Neuronal stem cell (in vitro differentiated cells): Measurements from ENCODE around the gene GPR35.
"Not testable (repeated sequence)": the region's sequence is repeated elsewhere in the genome, so short reads cannot be mapped to it uniquely, and the experiment has no call there.

Experiments
- DNase-seq: peaks from one replicate; pipeline ENCODE4 v3.0.0-alpha.2; 2013; ENCODE audit warnings: low spot score
- H2AFZ ChIP-seq: one replicate; pipeline ENCODE4 v1.6.1; 2013; ENCODE audit warnings: mild to moderate bottlenecking, low read length, inconsistent platforms
- H2AK5ac ChIP-seq: 2 replicates; pipeline ENCODE4 v1.6.1; 2013; ENCODE audit warnings: low read depth, mild to moderate bottlenecking, inconsistent platforms, low read length, moderate library complexity, mixed read lengths
- H2BK120ac ChIP-seq: 2 replicates; pipeline ENCODE4 v1.6.1; 2013; ENCODE audit warnings: low read depth, mild to moderate bottlenecking, inconsistent platforms, low read length, moderate library complexity, mixed read lengths
- H2BK12ac ChIP-seq: one replicate; pipeline ENCODE4 v1.6.1; 2013; ENCODE audit warnings: low read length, inconsistent platforms
- H2BK15ac ChIP-seq: 2 replicates; pipeline ENCODE4 v1.6.1; 2013; ENCODE audit warnings: mild to moderate bottlenecking, low read length, inconsistent platforms, mixed read lengths
- H2BK5ac ChIP-seq: one replicate; pipeline ENCODE4 v1.6.1; 2013; ENCODE audit warnings: inconsistent platforms, mild to moderate bottlenecking, low read length, moderate library complexity
- H3K14ac ChIP-seq: one replicate; pipeline ENCODE4 v1.6.1; 2013; ENCODE audit warnings: low read length, inconsistent platforms
- H3K18ac ChIP-seq: 2 replicates; pipeline ENCODE4 v1.6.1; 2013; ENCODE audit warnings: low read length, inconsistent platforms
- H3K23ac ChIP-seq: 2 replicates; pipeline ENCODE4 v1.6.1; 2013; ENCODE audit warnings: low read depth, mild to moderate bottlenecking, mixed read lengths, low read length, inconsistent platforms; ENCODE audit not compliant: poor library complexity
- H3K27ac ChIP-seq: replicated peaks from 3 replicates; pipeline ENCODE4 v1.5.1; 2013; ENCODE audit warnings: low read length, inconsistent platforms
- H3K27me3 ChIP-seq, 3 experiments: 2 replicates each; pipeline ENCODE4 v1.6.1; 2013; ENCODE audit warnings: low read length in 3 of 3, mild to moderate bottlenecking in 2 of 3, inconsistent platforms in 1 of 3, low read depth in 1 of 3, mixed read lengths in 1 of 3, moderate library complexity in 1 of 3; ENCODE audit not compliant: control insufficient read depth in 3 of 3, insufficient read depth in 3 of 3
- H3K36me3 ChIP-seq, 2 donors: replicated peaks in 1 of 2; 2 replicates each; pipeline ENCODE4 v1.6.1; 2013; ENCODE audit warnings: low read length in 2 of 2; ENCODE audit not compliant: control insufficient read depth in 2 of 2, insufficient read depth in 2 of 2
- H3K4ac ChIP-seq: 2 replicates; pipeline ENCODE4 v1.6.1; 2013; ENCODE audit warnings: inconsistent platforms, mild to moderate bottlenecking, low read length, moderate library complexity
- H3K4me1 ChIP-seq, 2 donors: 1 replicate in 1 of 2; 2 replicates in 1 of 2; pipeline ENCODE4 v1.6.1; 2013; ENCODE audit warnings: low read length in 2 of 2, low read depth in 1 of 2; ENCODE audit not compliant: control insufficient read depth in 2 of 2, insufficient read depth in 1 of 2
- H3K4me2 ChIP-seq: one replicate; pipeline ENCODE4 v1.6.1; 2013; ENCODE audit warnings: mild to moderate bottlenecking, low read length, inconsistent platforms; ENCODE audit not compliant: insufficient read depth, poor library complexity, severe bottlenecking
- H3K4me3 ChIP-seq, 2 donors: 2 replicates each; pipeline ENCODE4 v1.5.1; 2013; ENCODE audit warnings: low read length in 2 of 2, mild to moderate bottlenecking in 2 of 2, inconsistent platforms in 1 of 2, moderate library complexity in 1 of 2
- H3K79me1 ChIP-seq: one replicate; pipeline ENCODE4 v1.6.1; 2013; ENCODE audit warnings: low read depth, mild to moderate bottlenecking, inconsistent platforms, low read length, moderate library complexity
- H3K9ac ChIP-seq: one replicate; pipeline ENCODE4 v1.6.1; 2013; ENCODE audit warnings: mild to moderate bottlenecking, low read depth, low read length, inconsistent platforms; ENCODE audit not compliant: poor library complexity
- H3K9me3 ChIP-seq, 2 donors: replicated peaks in 1 of 2; 2 replicates each; pipeline versions ENCODE3 to v1.6.1; 2013; ENCODE audit warnings: low read length in 2 of 2, mild to moderate bottlenecking in 2 of 2, inconsistent platforms in 1 of 2, low read depth in 1 of 2, mixed read lengths in 1 of 2, moderate library complexity in 1 of 2; ENCODE audit not compliant: control insufficient read depth in 2 of 2, insufficient read depth in 1 of 2
- H4K8ac ChIP-seq: one replicate; pipeline ENCODE4 v1.6.1; 2013; ENCODE audit warnings: low read depth, mild to moderate bottlenecking, inconsistent platforms, low read length, moderate library complexity
- H4K91ac ChIP-seq: one replicate; pipeline ENCODE4 v1.6.1; 2013; ENCODE audit warnings: low read length, low read depth, mild to moderate bottlenecking, inconsistent platforms; ENCODE audit not compliant: poor library complexity
- WGBS, 2 donors: extraction: QIAGEN DNeasy Blood & Tissue Kit; methylation state at CpG; one replicate each; pipeline ENCODE4 v1.1.7; 2013; ENCODE audit warnings: missing lambda C conversion rate in 2 of 2, mixed read lengths in 1 of 2; ENCODE audit not compliant: insufficient read length in 2 of 2, insufficient replicate concordance in 1 of 2; ENCODE audit errors: extremely low coverage in 2 of 2; 5-methylcytosine and 5-hydroxymethylcytosine counted together

GPR35 gene

DNA sequence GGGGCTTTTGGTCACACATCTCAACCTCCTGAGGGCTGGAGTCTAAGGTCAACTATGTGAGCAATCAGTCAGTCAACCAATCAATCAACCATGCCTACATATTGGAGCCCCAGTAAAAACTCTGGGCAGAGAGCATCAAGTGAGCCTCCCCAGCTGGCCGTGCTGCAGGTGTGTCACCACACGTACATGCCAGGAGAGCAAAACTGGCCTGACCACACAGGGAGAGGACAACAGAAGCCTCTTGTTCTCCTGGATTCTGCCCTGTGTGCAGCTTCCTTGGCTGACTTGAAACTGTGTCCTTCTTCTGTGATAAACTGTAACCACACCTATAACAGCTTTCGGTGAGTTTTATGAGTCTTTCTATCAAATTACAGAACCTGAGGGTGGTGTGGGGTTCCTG is 25.9 kb downstream of the GPR35 start:
- H3K27me3 ChIP-seq = peaks cover 0 to 67% (median 0%) of the 10 kb centered on the region in 3 experiments
- H2BK15ac ChIP-seq = no peak overlapping the region
- peaks cover 0 to 5% of the 10 kb centered on the region in 2 donors for H3K9me3 ChIP-seq
- no peak overlapping the region for H3K14ac ChIP-seq
- no peaks in the 10 kb centered on the region for H3K36me3 ChIP-seq
- H3K23ac ChIP-seq = no peak overlapping the region
- no peak overlapping the region for H2BK5ac ChIP-seq
- no peak overlapping the region for H2BK12ac ChIP-seq
- H2AFZ ChIP-seq = no peak overlapping the region
- H4K8ac ChIP-seq = no peak overlapping the region
- DNase-seq = no peak
- no CpG with 5 or more reads among the region's 3 CpGs for WGBS, 2 donors
- no peak overlapping the region for H2AK5ac ChIP-seq
- H3K4me2 ChIP-seq = no peak overlapping the region
- H3K79me1 ChIP-seq = no peaks in the 10 kb centered on the region
- no peak overlapping the region for H3K4ac ChIP-seq
- H2BK120ac ChIP-seq = no peak overlapping the region
- no peak overlapping the region for H3K4me3 ChIP-seq
- H3K4me1 ChIP-seq = peaks cover 4 to 8% of the 10 kb centered on the region in 2 donors
- H3K18ac ChIP-seq = no peak overlapping the region
- H4K91ac ChIP-seq = no peak overlapping the region
- no peak overlapping the region for H3K27ac ChIP-seq
- no peak overlapping the region for H3K9ac ChIP-seq

DNA sequence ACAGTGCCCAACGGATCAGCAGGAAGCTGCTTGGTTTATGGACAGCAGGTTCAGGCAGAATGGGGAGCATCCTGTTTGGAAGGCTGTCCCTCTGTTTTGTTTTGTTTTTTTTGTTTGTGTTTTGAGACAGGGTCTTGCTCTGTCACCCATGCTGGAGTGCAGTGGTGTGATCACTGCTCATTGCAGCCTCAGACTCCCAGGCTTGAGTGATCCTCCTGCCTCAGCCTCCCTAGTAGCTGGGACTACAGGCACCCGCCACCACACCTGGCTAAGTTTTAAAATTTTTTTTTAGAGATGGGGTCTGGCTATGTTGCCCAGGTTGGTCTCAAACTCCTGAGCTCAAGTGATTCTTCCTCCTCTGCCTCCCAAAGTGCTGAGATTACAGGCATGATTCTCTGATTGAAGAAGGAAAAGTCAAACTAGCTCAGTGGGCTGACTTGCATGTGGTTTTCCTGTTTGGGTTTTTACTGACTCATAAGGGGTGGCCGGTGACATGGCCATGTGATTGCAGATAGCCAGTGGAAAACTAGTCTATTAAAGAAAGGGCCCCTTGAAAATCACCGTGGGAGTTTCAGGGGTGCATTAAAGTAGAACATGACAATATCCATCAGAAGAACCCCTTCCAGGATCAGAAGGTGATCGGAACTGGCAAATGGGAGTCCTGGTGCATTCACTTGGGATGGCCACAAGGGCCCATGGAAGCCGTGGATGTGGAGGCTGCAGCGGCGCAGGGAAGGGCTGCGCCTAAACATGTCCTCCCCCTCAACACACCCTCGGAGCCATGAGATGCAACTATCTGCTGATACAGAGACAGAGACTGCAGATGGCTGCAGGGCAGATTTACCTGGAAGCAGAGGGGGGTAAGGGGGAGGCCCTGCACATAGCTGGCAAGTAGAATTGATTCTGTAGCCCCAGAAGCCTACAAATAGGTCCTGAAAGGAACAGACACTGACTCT is 30.9 kb downstream of the GPR35 start:
- no CpG with 5 or more reads among the region's 10 CpGs for WGBS, 2 donors
- Histone ChIP-seq H3K27ac (no peak overlapping the region), H3K79me1 (no peaks in the 10 kb centered on the region), H2AFZ (peak overlapping the region; percentile 17), H3K36me3 (no peaks in the 10 kb centered on the region), H3K9ac (no peak overlapping the region), H2BK120ac (no peak overlapping the region), H3K4ac (no peak overlapping the region), H3K4me1 (no peaks in the 10 kb centered on the region), H2BK12ac (no peak overlapping the region), H2AK5ac (no peak overlapping the region), H3K27me3 (peaks cover 0 to 30% (median 2%) of the 10 kb centered on the region in 3 experiments), H3K4me2 (no peak overlapping the region), H3K4me3 (no peak overlapping the region), H4K8ac (no peak overlapping the region), H2BK5ac (no peak overlapping the region), H3K9me3 (peaks cover 0 to 3% of the 10 kb centered on the region in 2 donors), H3K14ac (no peak overlapping the region), H3K23ac (no peak overlapping the region), H3K18ac (no peak overlapping the region), H4K91ac (no peak overlapping the region), H2BK15ac (no peak overlapping the region)
- no peak for DNase-seq

DNA sequence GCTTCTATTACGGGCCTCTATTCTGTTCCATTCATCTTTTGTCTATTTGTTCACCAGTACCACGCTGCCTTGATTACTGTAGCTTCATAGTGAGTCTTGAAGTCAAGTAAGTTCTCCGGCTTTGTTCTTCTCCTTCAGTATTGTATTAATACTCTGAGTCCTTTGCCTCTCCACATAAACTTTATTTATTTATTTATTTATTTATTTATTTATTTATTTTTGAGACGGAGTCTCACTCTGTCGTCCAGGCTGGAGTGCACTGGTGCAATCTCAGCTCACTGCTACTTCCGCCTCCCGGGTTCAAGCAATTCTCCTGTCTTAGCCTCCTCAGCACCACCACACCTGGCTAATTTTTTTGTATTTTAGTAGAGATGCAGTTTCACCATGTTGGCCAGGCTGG is 34.6 kb downstream of the GPR35 start:
- not testable (repeated sequence) for H3K4me3 ChIP-seq, H2BK12ac ChIP-seq, H3K27ac ChIP-seq, H3K79me1 ChIP-seq, H3K23ac ChIP-seq, H3K9me3 ChIP-seq, H2BK15ac ChIP-seq, H2AK5ac ChIP-seq, H4K8ac ChIP-seq, H3K14ac ChIP-seq, H2BK120ac ChIP-seq, H4K91ac ChIP-seq, H3K9ac ChIP-seq, H3K4me2 ChIP-seq, H3K18ac ChIP-seq, H3K4ac ChIP-seq, H3K36me3 ChIP-seq, DNase-seq, H2BK5ac ChIP-seq, H3K4me1 ChIP-seq, H2AFZ ChIP-seq
- peaks cover 0 to 21% (median 2%) of the 10 kb centered on the region in 3 experiments for H3K27me3 ChIP-seq
- WGBS, 2 donors = no CpG with 5 or more reads among the region's 7 CpGs

DNA sequence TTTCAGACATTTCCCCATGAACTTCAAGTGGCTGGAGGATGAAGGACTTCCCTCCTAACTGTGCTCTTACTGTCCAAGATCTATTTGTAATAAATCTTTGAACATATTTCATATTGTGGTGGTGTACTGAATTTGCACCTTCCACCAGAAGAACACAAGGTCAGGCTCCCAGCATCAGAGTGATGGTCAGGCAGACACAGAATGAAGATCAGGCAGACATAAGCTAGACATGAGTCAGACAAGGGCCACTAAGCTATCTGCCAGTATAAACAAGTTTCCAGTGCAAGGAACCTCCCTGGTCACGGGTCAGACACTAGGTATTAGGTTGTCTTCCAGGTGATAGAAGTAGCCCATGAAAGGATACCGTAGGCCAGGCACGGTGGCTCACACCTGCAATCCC is 37.4 kb downstream of the GPR35 start:
- no peak overlapping the region for H2AFZ ChIP-seq
- no peak overlapping the region for H2BK15ac ChIP-seq
- no peak overlapping the region for H2AK5ac ChIP-seq
- no peaks in the 10 kb centered on the region for H3K4me1 ChIP-seq
- no CpG with 5 or more reads among the region's 3 CpGs for WGBS, 2 donors
- no peak overlapping the region for H2BK120ac ChIP-seq
- H3K9ac ChIP-seq = no peak overlapping the region
- no peak overlapping the region for H3K27ac ChIP-seq
- H3K4ac ChIP-seq = no peak overlapping the region
- no peak for DNase-seq
- peaks cover 0 to 4% (median 2%) of the 10 kb centered on the region in 3 experiments for H3K27me3 ChIP-seq
- no peaks in the 10 kb centered on the region for H3K79me1 ChIP-seq
- H3K14ac ChIP-seq = no peak overlapping the region
- H3K4me3 ChIP-seq = no peak overlapping the region
- peaks cover 2 to 3% of the 10 kb centered on the region in 2 donors for H3K9me3 ChIP-seq
- no peak overlapping the region for H3K4me2 ChIP-seq
- no peak overlapping the region for H2BK5ac ChIP-seq
- no peak overlapping the region for H4K91ac ChIP-seq
- H2BK12ac ChIP-seq = no peak overlapping the region
- no peak overlapping the region for H3K18ac ChIP-seq
- no peaks in the 10 kb centered on the region for H3K36me3 ChIP-seq
- no peak overlapping the region for H4K8ac ChIP-seq
- no peak overlapping the region for H3K23ac ChIP-seq
